Trophoblast cell (in vitro differentiated cells and primary cell): ENCODE results near the gene TCIRG1.

ENCODE experiments used
- DNase-seq, 2 donors: peaks; one replicate each; pipeline ENCODE4 v3.0.0-alpha.2; 2016
- H2AFZ ChIP-seq: 2 replicates; pipeline ENCODE4 v1.6.1; 2013; ENCODE audit warnings: low read length, moderate library complexity, mild to moderate bottlenecking; ENCODE audit not compliant: insufficient read depth, poor library complexity
- H2AK5ac ChIP-seq: 2 replicates; pipeline ENCODE4 v1.6.1; 2013; ENCODE audit warnings: mild to moderate bottlenecking, low read length
- H2BK120ac ChIP-seq: 2 replicates; pipeline ENCODE4 v1.6.1; 2013; ENCODE audit warnings: low read length, mild to moderate bottlenecking, moderate library complexity; ENCODE audit not compliant: insufficient read depth, poor library complexity
- H2BK12ac ChIP-seq: 2 replicates; pipeline ENCODE4 v1.6.1; 2013; ENCODE audit warnings: mild to moderate bottlenecking, low read length, moderate library complexity
- H2BK5ac ChIP-seq: 2 replicates; pipeline ENCODE4 v1.6.1; 2013; ENCODE audit warnings: low read length, low read depth, moderate library complexity, mild to moderate bottlenecking; ENCODE audit not compliant: poor library complexity
- H3K14ac ChIP-seq: 2 replicates; pipeline ENCODE4 v1.6.1; 2013; ENCODE audit warnings: mild to moderate bottlenecking, low read length
- H3K18ac ChIP-seq: 2 replicates; pipeline ENCODE4 v1.6.1; 2013; ENCODE audit warnings: mild to moderate bottlenecking, low read length
- H3K23ac ChIP-seq: 2 replicates; pipeline ENCODE4 v1.6.1; 2013; ENCODE audit warnings: low read length
- H3K27ac ChIP-seq: 2 replicates; pipeline ENCODE4 v1.5.1; 2013; ENCODE audit warnings: low read depth, mild to moderate bottlenecking, inconsistent platforms, low read length, moderate library complexity
- H3K27me3 ChIP-seq: 2 replicates; pipeline ENCODE4 v1.6.1; 2013; ENCODE audit warnings: inconsistent platforms, mild to moderate bottlenecking, low read length, moderate library complexity; ENCODE audit not compliant: insufficient read depth
- H3K36me3 ChIP-seq, 2 experiments: 1 replicate in 1 of 2; 2 replicates in 1 of 2; pipeline ENCODE4 v1.6.1; 2013; ENCODE audit warnings: low read length in 2 of 2, mild to moderate bottlenecking in 2 of 2, moderate library complexity in 1 of 2; ENCODE audit not compliant: insufficient read depth in 2 of 2, control insufficient read depth in 1 of 2
- H3K4ac ChIP-seq: 2 replicates; pipeline ENCODE4 v1.6.1; 2013; ENCODE audit warnings: low read depth, mild to moderate bottlenecking, low read length, moderate library complexity
- H3K4me1 ChIP-seq, 2 experiments: 1 replicate in 1 of 2; 2 replicates in 1 of 2; pipeline ENCODE4 v1.6.1; 2013; ENCODE audit warnings: low read length in 2 of 2, mild to moderate bottlenecking in 2 of 2, moderate library complexity in 1 of 2; ENCODE audit not compliant: insufficient read depth in 2 of 2, control insufficient read depth in 1 of 2
- H3K4me2 ChIP-seq: 2 replicates; pipeline ENCODE4 v1.6.1; 2013; ENCODE audit warnings: inconsistent platforms, mild to moderate bottlenecking, low read length, moderate library complexity
- H3K4me3 ChIP-seq: 2 replicates; pipeline ENCODE4 v1.5.1; 2013; ENCODE audit warnings: mild to moderate bottlenecking, low read depth, low read length, inconsistent platforms
- H3K79me1 ChIP-seq: one replicate; pipeline ENCODE4 v1.6.1; 2013; ENCODE audit warnings: low read length
- H3K79me2 ChIP-seq: 2 replicates; pipeline ENCODE4 v1.6.1; 2013; ENCODE audit warnings: low read length, mild to moderate bottlenecking; ENCODE audit not compliant: control insufficient read depth, insufficient read depth, poor library complexity
- H3K9ac ChIP-seq: 2 replicates; pipeline ENCODE4 v1.6.1; 2013; ENCODE audit warnings: mild to moderate bottlenecking, low read length
- H3K9me3 ChIP-seq: 2 replicates; pipeline ENCODE4 v1.6.1; 2013; ENCODE audit warnings: low read depth, mild to moderate bottlenecking, control low read depth, inconsistent platforms, low read length; ENCODE audit not compliant: insufficient read depth
- H4K12ac ChIP-seq: 2 replicates; pipeline ENCODE4 v1.6.1; 2013; ENCODE audit warnings: low read depth, mild to moderate bottlenecking, low read length, moderate library complexity
- H4K8ac ChIP-seq: 2 replicates; pipeline ENCODE4 v1.6.1; 2013; ENCODE audit warnings: low read depth, mild to moderate bottlenecking, low read length, moderate library complexity
- H4K91ac ChIP-seq: one replicate; pipeline ENCODE4 v1.6.1; 2013; ENCODE audit warnings: low read depth, mild to moderate bottlenecking, low read length, moderate library complexity
- WGBS: extraction: QIAGEN DNeasy Blood & Tissue Kit; methylation state at CpG from one replicate; pipeline ENCODE4 v1.1.7; 2013; ENCODE audit warnings: missing lambda C conversion rate; ENCODE audit not compliant: insufficient read length, insufficient coverage; ENCODE audit errors: extremely low coverage; 5-methylcytosine and 5-hydroxymethylcytosine counted together

TCIRG1 gene

DNA sequence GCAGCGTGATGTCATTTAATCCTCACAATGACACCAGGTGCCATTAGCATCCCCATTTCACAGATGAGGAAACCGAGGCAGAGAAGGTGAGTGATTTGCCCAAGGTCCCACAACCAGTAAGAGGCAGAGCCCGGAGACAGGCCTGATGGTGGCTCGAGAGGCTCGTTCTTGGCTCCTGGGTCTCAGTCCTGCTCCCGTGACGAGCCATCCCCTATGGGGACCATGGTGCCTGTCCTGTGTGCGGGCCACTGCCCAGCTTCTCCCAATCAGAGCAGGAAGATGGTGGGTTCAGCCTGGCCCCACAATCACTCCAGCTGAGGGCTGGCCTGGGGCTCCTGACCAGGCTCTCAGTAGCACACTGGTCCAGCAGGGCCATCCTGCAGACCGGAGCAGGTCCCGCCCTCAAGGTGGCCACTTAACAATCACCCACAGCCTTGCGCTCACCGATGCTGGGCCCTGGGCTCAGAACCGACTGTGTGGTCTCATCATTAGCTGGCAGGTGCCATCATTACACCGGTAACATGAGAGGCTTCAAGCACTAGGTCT, 25.1 kb upstream of the TCIRG1 start:
- Histone ChIP-seq H2BK12ac (peak overlapping the region; percentile 98), H3K79me2 (peaks cover 5% of the 10 kb centered on the region), H3K14ac (peak overlapping the region; percentile 86), H4K12ac (no peak overlapping the region), H3K36me3 (no peaks in the 10 kb centered on the region), H3K23ac (no peak overlapping the region), H2BK5ac (peak overlapping the region; percentile 34), H3K27ac (peak overlapping the region; percentile 35), H3K79me1 (peaks cover 33% of the 10 kb centered on the region), H3K27me3 (no peaks in the 10 kb centered on the region), H3K9ac (no peak overlapping the region), H2AK5ac (peak overlapping the region; percentile 90), H2BK120ac (peak overlapping the region; percentile 89), H3K4me1 (peaks cover 37 to 47% of the 10 kb centered on the region in 2 experiments), H3K4ac (peak overlapping the region; percentile 59), H3K4me3 (no peak overlapping the region), H3K9me3 (peaks cover 1% of the 10 kb centered on the region), H2AFZ (peak overlapping the region; percentile 24), H3K18ac (peak overlapping the region; percentile 71), H4K91ac (peak overlapping the region; percentile 86), H3K4me2 (peak overlapping the region; percentile 32), H4K8ac (peak overlapping the region; percentile 35)
- DNase-seq: peak in 1 of 2 donors; percentile 2
- no CpG with 5 or more reads among the region's 14 CpGs for WGBS

DNA sequence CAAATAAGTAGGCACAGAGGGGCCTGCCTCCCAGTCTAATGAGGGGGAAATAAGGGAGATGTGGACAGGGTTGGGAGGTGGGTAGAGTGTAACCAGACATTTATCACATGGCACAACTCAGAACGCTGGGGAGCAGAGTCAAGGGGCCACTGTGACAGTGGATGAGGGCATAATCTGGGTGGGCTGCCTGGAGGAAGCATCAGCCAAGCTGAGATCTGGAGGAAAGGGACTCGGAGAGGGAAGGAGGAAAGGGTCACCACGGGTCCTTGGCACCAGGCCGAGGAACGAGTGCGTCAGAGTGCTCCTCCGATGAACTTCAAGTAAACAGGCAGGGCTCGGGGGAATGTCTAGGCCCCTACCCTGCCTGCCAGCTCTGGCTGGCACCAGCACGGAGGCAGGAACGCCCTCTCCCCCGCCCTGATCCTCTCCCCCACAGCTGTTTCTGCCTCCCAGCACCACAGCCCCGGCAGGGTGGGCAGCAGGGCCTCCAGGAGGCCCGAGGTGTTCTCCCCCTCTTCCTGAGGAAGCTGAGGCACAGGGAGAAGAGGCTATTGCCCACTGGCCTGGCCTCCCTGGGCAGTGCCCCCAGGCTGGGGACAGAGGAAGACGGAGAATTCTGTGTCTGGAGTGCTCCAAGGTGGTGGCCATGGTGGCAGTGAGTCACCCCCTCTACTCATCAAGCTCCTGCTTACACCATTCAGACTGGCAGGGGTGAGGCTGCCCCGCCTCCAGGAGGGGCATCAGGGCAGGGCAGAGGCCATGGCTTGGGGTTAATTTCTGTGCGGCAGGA, 24.5 kb upstream of the TCIRG1 start:
- Histone ChIP-seq H3K14ac (peak overlapping the region; percentile 86), H4K91ac (peak overlapping the region; percentile 86), H3K79me2 (peaks cover 5% of the 10 kb centered on the region), H2BK120ac (peak overlapping the region; percentile 89), H4K12ac (no peak overlapping the region), H3K36me3 (no peaks in the 10 kb centered on the region), H3K4me1 (peaks cover 37 to 47% of the 10 kb centered on the region in 2 experiments), H3K9me3 (peaks cover 1% of the 10 kb centered on the region), H3K9ac (no peak overlapping the region), H2AK5ac (peak overlapping the region; percentile 90), H2BK5ac (peak overlapping the region; percentile 34), H3K23ac (no peak overlapping the region), H3K4ac (no peak overlapping the region), H4K8ac (peak overlapping the region; percentile 7), H3K27me3 (no peaks in the 10 kb centered on the region), H3K4me3 (no peak overlapping the region), H3K4me2 (no peak overlapping the region), H3K27ac (no peak overlapping the region), H2BK12ac (peak overlapping the region; percentile 98), H2AFZ (no peak overlapping the region), H3K18ac (peak overlapping the region; percentile 71), H3K79me1 (peaks cover 33% of the 10 kb centered on the region)
- DNase-seq: peak; percentile 53 to 57
- no CpG with 5 or more reads among the region's 16 CpGs for WGBS

DNA sequence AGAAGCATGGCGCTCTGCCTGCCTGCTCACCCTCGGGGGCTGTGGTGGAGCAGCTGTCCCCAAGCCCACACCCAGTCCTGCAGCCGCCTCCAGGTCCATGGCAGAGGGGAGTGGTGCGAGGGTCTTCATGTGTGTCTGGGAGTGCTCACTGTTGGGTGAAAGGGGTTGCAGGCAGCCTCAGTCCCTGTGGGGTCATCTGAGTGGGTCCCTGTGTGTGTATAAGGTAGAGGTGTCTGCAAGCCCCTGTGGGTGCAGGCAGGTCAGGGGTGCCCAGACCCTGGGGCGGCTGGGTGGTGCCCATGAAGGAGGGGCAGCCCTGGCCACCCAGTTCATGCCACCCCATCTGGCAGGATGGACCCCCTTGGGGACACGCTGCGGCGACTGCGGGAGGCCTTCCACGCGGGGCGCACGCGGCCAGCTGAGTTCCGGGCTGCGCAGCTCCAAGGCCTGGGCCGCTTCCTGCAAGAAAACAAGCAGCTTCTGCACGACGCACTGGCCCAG, 23.8 kb upstream of the TCIRG1 start:
- DNase-seq: no peak
- peaks cover 1% of the 10 kb centered on the region for H3K9me3 ChIP-seq
- no CpG with 5 or more reads among the region's 19 CpGs for WGBS
- H3K14ac ChIP-seq: no peak overlapping the region
- no peak overlapping the region for H3K23ac ChIP-seq
- no peak overlapping the region for H4K12ac ChIP-seq
- H2BK120ac ChIP-seq: no peak overlapping the region
- H2BK12ac ChIP-seq: peak overlapping the region; percentile 98
- H3K4me2 ChIP-seq: no peak overlapping the region
- H3K79me1 ChIP-seq: peaks cover 31% of the 10 kb centered on the region
- no peaks in the 10 kb centered on the region for H3K36me3 ChIP-seq
- no peaks in the 10 kb centered on the region for H3K27me3 ChIP-seq
- H3K79me2 ChIP-seq: peaks cover 5% of the 10 kb centered on the region
- H2BK5ac ChIP-seq: no peak overlapping the region
- H3K9ac ChIP-seq: no peak overlapping the region
- no peak overlapping the region for H3K18ac ChIP-seq
- H2AFZ ChIP-seq: no peak overlapping the region
- peak overlapping the region; percentile 16 for H4K91ac ChIP-seq
- H3K4me3 ChIP-seq: peak overlapping the region; percentile 13
- no peak overlapping the region for H2AK5ac ChIP-seq
- H3K27ac ChIP-seq: no peak overlapping the region
- no peak overlapping the region for H4K8ac ChIP-seq
- no peak overlapping the region for H3K4ac ChIP-seq
- H3K4me1 ChIP-seq: peaks cover 35 to 45% of the 10 kb centered on the region in 2 experiments

DNA sequence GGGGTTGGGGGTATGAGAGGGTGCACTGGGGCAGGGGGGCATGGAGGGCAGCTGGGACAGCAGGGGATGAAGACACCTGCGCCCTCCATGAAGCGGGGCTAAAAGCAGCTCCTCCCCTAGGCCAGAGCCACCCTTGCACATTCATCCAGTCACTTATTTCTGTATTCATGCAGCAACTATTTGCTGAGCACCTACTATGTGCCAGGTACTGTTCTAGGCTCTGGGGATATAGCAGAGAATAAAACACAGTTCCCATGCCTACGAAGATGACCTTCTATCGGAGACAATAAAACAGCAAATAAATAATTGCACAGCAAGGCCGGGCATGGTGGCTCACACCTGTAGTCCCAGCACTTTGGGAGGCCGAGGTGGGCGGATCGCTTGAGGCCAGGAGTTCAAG, 23.4 kb upstream of the TCIRG1 start:
- Histone ChIP-seq H3K4ac (no peak overlapping the region), H4K8ac (no peak overlapping the region), H2AK5ac (no peak overlapping the region), H3K4me3 (peak overlapping the region; percentile 13), H3K4me2 (no peak overlapping the region), H2BK120ac (no peak overlapping the region), H3K4me1 (peaks cover 31 to 41% of the 10 kb centered on the region in 2 experiments), H3K27ac (no peak overlapping the region), H3K14ac (no peak overlapping the region), H3K18ac (no peak overlapping the region), H4K91ac (no peak overlapping the region), H3K79me2 (peaks cover 5% of the 10 kb centered on the region), H3K79me1 (peaks cover 26% of the 10 kb centered on the region), H2AFZ (no peak overlapping the region), H3K9me3 (peaks cover 1% of the 10 kb centered on the region), H2BK5ac (no peak overlapping the region), H3K27me3 (no peaks in the 10 kb centered on the region), H3K23ac (no peak overlapping the region), H4K12ac (no peak overlapping the region), H3K36me3 (no peaks in the 10 kb centered on the region), H3K9ac (no peak overlapping the region), H2BK12ac (no peak overlapping the region)
- WGBS: no CpG with 5 or more reads among the region's 8 CpGs
- DNase-seq: no peak
